GM13977 (cell line): ENCODE measurements around the gene SSTR3.
"Not testable (repeated sequence)": the region's sequence is repeated elsewhere in the genome, so short reads cannot be mapped to it uniquely, and the experiment has no call there.

Experiments used
- DNase-seq: peaks from one replicate; pipeline ENCODE4 v3.0.0; 2012; ENCODE audit warnings: low spot score
- CTCF ChIP-seq: IDR thresholded peaks from 2 replicates; pipeline ENCODE4 v1.5.1; 2012; ENCODE audit warnings: mild to moderate bottlenecking, control low read depth; ENCODE audit not compliant: insufficient read depth; ENCODE audit errors: extremely low read depth, missing control alignments
- in situ Hi-C: fragments of 300-500 bp; cut with MboI; formaldehyde crosslinking; loops from one replicate; pipeline ENCODE4 v1.12.0; 2022; ENCODE audit warnings: low sequenced_read_pairs, low pct_unique_long_range_greater_than_20kb, mixed read lengths, inconsistent platforms; ENCODE audit not compliant: unreplicated experiment

SSTR3 gene

GRCh38 chr22:37235897-37236607, 23.8 kb upstream of the SSTR3 start:
- no peak for DNase-seq
- TF ChIP-seq CTCF = no peak
- in situ Hi-C loops = no loop called here

- in situ Hi-C loops = no loop called here
Observed at GRCh38 chr22:37234736-37235711, 22.7 kb upstream of the SSTR3 start.

GRCh38 chr22:37233751-37234631, 21.7 kb upstream of the SSTR3 start:
- in situ Hi-C loops = no loop called here
- DNase-seq = no peak
- no peak for TF ChIP-seq CTCF

More at GRCh38 chr22:37234736-37235711, 22.7 kb upstream of the SSTR3 start:
- no peak for TF ChIP-seq CTCF
- no peak for DNase-seq

GRCh38 chr22:37233371-37233750, 21.1 kb upstream of the SSTR3 start:
- DNase-seq, in situ Hi-C loops: not testable (repeated sequence)

- in situ Hi-C loops = no loop called here
- TF ChIP-seq CTCF = no peak
- no peak for DNase-seq
Observed at GRCh38 chr22:37232140-37232998, 20.1 kb upstream of the SSTR3 start.

GRCh38 chr22:37231406-37232139, 19.3 kb upstream of the SSTR3 start:
- TF ChIP-seq CTCF = no peak
- no peak for DNase-seq
- in situ Hi-C loops = no loop called here
